ENCODE measurements around the gene AHRR.

The AHRR gene

DNA sequence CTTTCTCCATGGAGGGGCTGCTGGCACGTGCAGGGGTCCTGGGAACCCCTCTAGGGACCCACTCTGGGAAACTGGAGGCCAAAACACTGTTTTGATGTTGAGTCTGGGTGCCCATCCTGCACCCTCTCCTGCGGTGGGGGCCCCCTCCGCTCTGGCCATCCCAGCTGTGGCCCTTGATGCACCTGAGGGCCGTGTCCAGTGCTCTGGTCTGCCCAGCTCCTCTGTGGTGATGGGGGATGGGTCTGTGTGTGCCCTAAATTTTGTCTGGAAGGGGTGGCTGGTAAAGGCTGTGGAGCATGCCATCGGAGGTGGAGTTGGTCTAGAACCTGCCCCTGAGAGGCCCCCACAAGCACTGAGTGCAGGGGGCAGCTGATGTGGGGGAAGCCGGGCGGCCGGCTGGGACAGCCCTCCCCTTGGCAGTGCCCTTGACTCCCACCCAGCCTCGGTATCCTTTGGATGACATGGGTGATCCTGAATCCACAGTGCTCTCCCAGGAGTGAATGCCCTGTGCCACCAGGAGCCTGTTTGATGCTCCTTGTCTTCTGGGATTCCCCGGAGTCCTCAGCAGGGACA is 26.3 kb downstream of the AHRR start:
- TF ChIP-seq TAF1 (IDR thresholded peaks at IDR 0.05; ENCODE audit: borderline replicate concordance, insufficient read depth, low read length): no peak
- TF ChIP-seq POLR2AphosphoS5 (IDR thresholded peaks at IDR 0.05; ENCODE audit: low read depth, low read length): no peak
- TF ChIP-seq FOXP2 (optimal IDR thresholded peaks at IDR 0.05; ENCODE audit: borderline replicate concordance, extremely low read depth, extremely low read length, insufficient read depth): no peak
- TF ChIP-seq, protein P1, sequence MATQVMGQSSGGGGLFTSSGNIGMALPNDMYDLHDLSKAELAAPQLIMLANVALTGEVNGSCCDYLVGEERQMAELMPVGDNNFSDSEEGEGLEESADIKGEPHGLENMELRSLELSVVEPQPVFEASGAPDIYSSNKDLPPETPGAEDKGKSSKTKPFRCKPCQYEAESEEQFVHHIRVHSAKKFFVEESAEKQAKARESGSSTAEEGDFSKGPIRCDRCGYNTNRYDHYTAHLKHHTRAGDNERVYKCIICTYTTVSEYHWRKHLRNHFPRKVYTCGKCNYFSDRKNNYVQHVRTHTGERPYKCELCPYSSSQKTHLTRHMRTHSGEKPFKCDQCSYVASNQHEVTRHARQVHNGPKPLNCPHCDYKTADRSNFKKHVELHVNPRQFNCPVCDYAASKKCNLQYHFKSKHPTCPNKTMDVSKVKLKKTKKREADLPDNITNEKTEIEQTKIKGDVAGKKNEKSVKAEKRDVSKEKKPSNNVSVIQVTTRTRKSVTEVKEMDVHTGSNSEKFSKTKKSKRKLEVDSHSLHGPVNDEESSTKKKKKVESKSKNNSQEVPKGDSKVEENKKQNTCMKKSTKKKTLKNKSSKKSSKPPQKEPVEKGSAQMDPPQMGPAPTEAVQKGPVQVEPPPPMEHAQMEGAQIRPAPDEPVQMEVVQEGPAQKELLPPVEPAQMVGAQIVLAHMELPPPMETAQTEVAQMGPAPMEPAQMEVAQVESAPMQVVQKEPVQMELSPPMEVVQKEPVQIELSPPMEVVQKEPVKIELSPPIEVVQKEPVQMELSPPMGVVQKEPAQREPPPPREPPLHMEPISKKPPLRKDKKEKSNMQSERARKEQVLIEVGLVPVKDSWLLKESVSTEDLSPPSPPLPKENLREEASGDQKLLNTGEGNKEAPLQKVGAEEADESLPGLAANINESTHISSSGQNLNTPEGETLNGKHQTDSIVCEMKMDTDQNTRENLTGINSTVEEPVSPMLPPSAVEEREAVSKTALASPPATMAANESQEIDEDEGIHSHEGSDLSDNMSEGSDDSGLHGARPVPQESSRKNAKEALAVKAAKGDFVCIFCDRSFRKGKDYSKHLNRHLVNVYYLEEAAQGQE (IDR thresholded peaks at IDR 0.05; ENCODE audit: insufficient read depth in 1 of 2, low read depth in 2 of 2, low read length in 2 of 2): no peak
- no peak for TF ChIP-seq SIN3A (IDR thresholded peaks at IDR 0.05; ENCODE audit: borderline replicate concordance, insufficient read depth, low read length)

DNA sequence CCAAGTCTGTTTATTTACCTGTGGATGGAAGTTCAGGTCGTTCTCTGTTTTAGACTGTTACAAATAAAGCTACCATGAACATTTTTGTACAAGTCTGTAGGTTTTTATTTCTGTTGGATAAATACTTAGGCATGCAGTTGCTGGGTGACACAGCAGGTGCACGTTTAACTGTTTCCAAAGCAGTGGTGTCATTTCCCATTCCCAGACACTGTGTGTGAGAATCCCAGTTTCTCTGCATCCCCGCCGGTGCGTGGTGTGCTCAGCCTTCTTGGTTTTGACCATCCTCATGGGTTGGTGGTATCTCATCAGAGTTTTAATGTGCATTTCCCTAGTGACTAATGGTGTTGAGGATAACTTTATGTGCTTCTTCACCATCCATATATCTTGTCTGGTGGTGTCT is 27.2 kb downstream of the AHRR start:
- TF ChIP-seq FOXP2 (optimal IDR thresholded peaks at IDR 0.05; ENCODE audit: borderline replicate concordance, extremely low read depth, extremely low read length, insufficient read depth): no peak
- no peak for TF ChIP-seq TAF1 (IDR thresholded peaks at IDR 0.05; ENCODE audit: borderline replicate concordance, insufficient read depth, low read length)
- TF ChIP-seq, protein P1 (IDR thresholded peaks at IDR 0.05; ENCODE audit: insufficient read depth in 1 of 2, low read depth in 2 of 2, low read length in 2 of 2): no peak
- no peak for TF ChIP-seq POLR2AphosphoS5 (IDR thresholded peaks at IDR 0.05; ENCODE audit: low read depth, low read length)
- TF ChIP-seq SIN3A (IDR thresholded peaks at IDR 0.05; ENCODE audit: borderline replicate concordance, insufficient read depth, low read length): no peak

DNA sequence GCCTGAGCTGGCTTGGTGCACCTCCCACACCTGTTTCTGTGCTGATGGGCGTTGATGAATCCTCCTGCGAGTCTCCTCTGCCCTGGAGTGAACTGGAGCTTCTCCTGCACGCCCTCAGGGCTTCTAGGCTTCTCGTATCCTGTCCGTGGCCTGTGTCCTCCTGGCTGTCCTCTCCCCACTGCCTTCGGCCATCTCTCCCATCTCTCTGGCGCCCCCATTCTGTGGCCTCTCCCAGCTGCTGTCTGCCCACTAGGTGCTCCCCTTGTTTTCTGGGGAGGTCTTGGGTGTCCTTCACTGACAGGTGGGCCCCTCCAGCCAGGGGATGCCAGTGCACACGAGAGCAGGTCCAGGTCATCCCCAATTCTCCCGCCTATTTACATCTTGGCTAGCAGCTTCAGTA is 28.8 kb downstream of the AHRR start:
- TF ChIP-seq SIN3A (IDR thresholded peaks at IDR 0.05; ENCODE audit: borderline replicate concordance, insufficient read depth, low read length) (no peak), TAF1 (IDR thresholded peaks at IDR 0.05; ENCODE audit: borderline replicate concordance, insufficient read depth, low read length) (no peak), POLR2AphosphoS5 (IDR thresholded peaks at IDR 0.05; ENCODE audit: low read depth, low read length) (no peak), FOXP2 (optimal IDR thresholded peaks at IDR 0.05; ENCODE audit: borderline replicate concordance, extremely low read depth, extremely low read length, insufficient read depth) (no peak)
- TF ChIP-seq, protein P1 (IDR thresholded peaks at IDR 0.05; ENCODE audit: insufficient read depth in 1 of 2, low read depth in 2 of 2, low read length in 2 of 2): no peak

DNA sequence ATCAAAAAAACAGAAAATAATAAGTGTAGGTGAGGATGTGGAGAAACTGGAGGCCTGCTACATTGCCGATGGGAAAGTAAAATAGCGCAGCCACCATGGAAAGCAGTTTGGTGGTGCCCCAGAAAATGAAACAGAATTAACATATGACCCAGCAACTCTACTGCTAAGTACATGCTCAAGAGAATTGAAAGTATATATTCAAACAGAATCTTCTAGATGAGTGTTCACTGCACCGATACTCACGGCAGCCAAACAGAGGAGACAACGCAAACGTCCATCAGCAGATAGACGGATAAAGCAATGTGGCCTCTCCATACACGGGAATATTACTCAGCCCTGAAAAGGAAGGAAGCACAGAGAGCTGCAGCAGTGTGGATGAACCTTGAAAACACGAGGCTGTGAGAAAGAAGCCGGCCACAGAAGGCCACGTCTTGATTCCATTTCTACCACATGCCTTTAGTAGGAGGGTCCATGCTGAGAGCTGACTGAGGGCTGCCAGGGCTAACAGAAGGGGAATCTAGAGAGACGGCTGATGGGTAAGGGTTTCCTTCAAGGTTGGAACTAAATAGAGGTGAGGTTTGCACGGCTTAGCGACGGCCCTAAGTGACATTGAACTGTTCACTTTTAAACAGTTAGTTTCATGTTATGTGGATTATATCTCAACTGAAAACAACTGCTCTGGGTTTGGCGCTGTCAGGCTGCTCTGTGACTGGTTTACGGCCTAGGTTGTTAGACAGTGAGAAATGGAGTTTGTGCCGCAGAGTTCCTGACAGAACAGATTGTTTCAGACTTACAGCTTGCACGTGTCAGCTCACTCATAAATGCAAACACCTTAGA is 29.8 kb downstream of the AHRR start:
- no peak for TF ChIP-seq POLR2AphosphoS5 (IDR thresholded peaks at IDR 0.05; ENCODE audit: low read depth, low read length)

DNA sequence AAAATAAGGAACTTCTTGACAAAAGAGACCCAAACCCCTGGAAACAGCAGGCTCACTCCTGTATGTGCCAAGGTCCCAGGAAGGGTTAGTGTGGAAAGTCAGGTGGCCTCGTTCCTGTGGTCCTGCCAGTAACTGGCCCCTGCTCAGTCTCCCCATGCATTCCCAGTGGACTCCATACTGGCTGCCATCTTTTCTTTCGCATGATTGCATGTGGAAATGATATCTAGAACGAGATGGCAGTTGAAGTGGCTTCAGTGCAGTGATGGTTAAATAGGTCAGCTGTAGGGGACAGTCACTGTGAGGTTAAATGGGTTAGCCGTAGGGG is 30.4 kb downstream of the AHRR start:
- TF ChIP-seq FOXP2 (optimal IDR thresholded peaks at IDR 0.05; ENCODE audit: borderline replicate concordance, extremely low read depth, extremely low read length, insufficient read depth): no peak
- TF ChIP-seq TAF1 (IDR thresholded peaks at IDR 0.05; ENCODE audit: borderline replicate concordance, insufficient read depth, low read length): no peak
- no peak for TF ChIP-seq POLR2AphosphoS5 (IDR thresholded peaks at IDR 0.05; ENCODE audit: low read depth, low read length)
- TF ChIP-seq, protein P1 (IDR thresholded peaks at IDR 0.05; ENCODE audit: insufficient read depth in 1 of 2, low read depth in 2 of 2, low read length in 2 of 2): no peak
- no peak for TF ChIP-seq SIN3A (IDR thresholded peaks at IDR 0.05; ENCODE audit: borderline replicate concordance, insufficient read depth, low read length)

Data from PFSK-1 (cell line).